Stimulated activated naive CD8-positive, alpha-beta T cell treated with anti-CD3 and anti-CD28 coated beads, Interleukin-15, Interleukin-2, amounts not matched to agents 100 U/mL and 50 U/mL, for 24 hours (primary cell): ENCODE data around the gene ATAD3A.
A peak's percentile ranks its signal among the peaks of the same experiment; 100 is the strongest.
"Not testable (repeated sequence)": the region's sequence is repeated elsewhere in the genome, so short reads cannot be mapped to it uniquely, and the experiment has no call there.

Experiments
- ATAC-seq: fragments of 150-1000 bp; cut with Tn5 transposase; one replicate; pipeline ENCODE4 v1.10.0; 2021
- DNase-seq: peaks from one replicate; pipeline ENCODE4 v3.0.0; 2021

ATAD3A gene

DNA sequence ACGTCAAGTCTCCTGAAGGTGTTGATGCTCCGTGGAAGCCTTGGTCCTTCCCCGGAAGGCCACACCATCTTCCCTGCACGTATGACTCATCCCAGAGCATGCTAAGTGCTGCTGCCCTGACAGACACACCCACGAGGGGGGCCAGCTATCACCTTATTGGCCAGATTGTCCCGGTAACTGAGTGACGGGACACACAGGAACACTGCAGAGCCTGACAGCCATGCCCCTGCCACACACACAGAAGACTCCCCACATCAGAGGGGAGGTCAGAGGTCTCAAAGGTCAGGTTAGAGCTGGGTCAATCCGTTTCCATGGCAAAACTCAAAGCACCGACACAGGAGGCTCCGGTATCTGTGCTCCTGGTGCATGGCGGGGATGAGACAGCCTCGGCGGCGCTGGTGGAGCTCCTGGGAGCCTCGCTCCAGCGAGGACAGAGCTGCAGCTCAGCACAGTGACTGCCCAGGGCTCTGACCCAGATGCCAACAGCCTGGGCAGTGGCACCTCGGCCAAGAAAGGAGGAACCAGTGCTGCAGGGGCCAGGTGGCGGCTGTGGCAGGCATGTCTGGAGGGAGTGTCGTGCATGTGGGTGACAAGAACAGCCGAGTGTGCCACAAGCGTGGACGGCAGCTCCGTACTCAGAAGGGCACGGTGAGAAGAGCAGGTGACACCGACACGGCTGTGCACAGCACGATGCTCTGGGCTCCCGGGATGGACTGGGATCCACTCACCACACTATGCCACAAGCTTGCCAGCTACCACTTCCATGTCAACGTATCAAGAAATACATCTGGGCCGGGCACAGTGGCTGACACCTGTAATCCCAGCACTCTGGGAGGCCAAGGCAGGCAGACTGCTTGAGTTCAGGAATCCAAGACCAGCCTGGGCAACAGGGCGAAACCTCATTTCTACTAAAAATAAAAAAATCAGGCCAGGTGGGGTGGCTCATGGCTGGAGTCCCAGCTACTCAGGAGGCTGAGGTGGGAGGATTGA is 43.3 kb downstream of the ATAD3A start:
- DNase-seq (no peak), ATAC-seq (no peak)

GRCh38 chr1:1556505-1556904 is 44.5 kb downstream of the ATAD3A start:
- DNase-seq (no peak), ATAC-seq (no peak)

DNA sequence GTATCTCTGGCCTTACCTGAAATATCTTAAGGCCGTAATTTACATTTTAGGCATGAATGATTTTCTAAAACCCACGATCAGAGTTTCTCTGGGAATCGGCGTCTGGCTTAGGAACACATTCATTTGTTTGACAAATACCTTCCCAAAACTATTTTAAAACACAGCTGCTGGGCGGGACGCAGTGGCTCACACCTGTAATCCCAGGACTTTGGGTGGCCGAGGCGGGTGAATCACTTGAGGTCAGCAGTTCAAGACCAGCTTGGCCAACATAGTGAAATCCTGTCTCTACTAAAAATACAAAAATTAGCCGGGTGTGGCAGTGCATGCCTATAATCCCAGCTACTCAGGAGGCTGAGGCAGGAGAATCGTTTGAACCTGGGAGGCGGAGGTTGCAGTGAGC is 45.0 kb downstream of the ATAD3A start:
- ATAC-seq, DNase-seq: not testable (repeated sequence)

DNA sequence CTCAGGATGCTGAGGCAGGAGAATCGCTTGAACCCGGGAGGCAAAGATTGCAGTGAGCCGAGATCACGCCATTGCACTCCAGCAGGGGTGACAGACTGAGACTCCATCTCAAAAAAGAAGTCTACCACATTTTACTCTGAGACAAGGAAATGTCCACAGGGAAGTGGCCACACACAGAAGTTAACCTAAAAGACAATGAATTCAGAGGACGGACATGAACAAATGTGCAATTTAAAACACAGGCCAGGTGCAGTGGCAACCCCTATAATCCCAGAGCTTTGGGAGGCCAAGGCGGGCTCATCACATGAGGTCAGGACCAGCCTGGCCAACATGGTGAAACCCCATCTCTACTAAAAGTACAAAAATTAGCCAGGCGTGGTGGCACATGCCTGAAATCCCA is 45.7 kb downstream of the ATAD3A start:
- not testable (repeated sequence) for ATAC-seq, DNase-seq

GRCh38 chr1:1558591-1558990 is 46.6 kb downstream of the ATAD3A start:
- DNase-seq (no peak), ATAC-seq (no peak)

- DNase-seq (no peak), ATAC-seq (no peak)
These were observed 47.1 kb downstream of the ATAD3A start for GRCh38 chr1:1559066-1559465.

- ATAC-seq (no peak), DNase-seq (no peak)
These were observed 48.2 kb downstream of the ATAD3A start for GRCh38 chr1:1560178-1560577.

GRCh38 chr1:1561801-1562470 is 50.0 kb downstream of the ATAD3A start:
- DNase-seq (no peak), ATAC-seq (no peak)

- ATAC-seq (no peak), DNase-seq (no peak)
These were observed 50.7 kb downstream of the ATAD3A start for GRCh38 chr1:1562556-1563195.

- ATAC-seq (no peak), DNase-seq (no peak)
These were observed 51.7 kb downstream of the ATAD3A start for GRCh38 chr1:1563688-1564087.

- no peak for ATAC-seq
- no peak for DNase-seq
These were observed 52.3 kb downstream of the ATAD3A start for GRCh38 chr1:1564268-1564667.

GRCh38 chr1:1565340-1565739 is 53.4 kb downstream of the ATAD3A start:
- no peak for ATAC-seq

GRCh38 chr1:1567152-1567875 is 55.4 kb downstream of the ATAD3A start:
- ATAC-seq = no peak
- DNase-seq = no peak

More at GRCh38 chr1:1565340-1565739, 53.4 kb downstream of the ATAD3A start:
- no peak for DNase-seq

- no peak for ATAC-seq
- no peak for DNase-seq
These were observed 55.9 kb downstream of the ATAD3A start for GRCh38 chr1:1567891-1568291.

GRCh38 chr1:1569341-1569740 is 57.4 kb downstream of the ATAD3A start:
- no peak for ATAC-seq
- DNase-seq = no peak

GRCh38 chr1:1573843-1574720 is 62.1 kb downstream of the ATAD3A start:
- ATAC-seq (peak; percentile 70), DNase-seq (peak; percentile 74)

GRCh38 chr1:1574721-1575537 is 63.0 kb downstream of the ATAD3A start, which contains the start of gene SSU72:
Gene SSU72 (minus strand): TSS chr1:1574863. CDS start chr1:1574557, 306 bp downstream.
- peak; percentile 96 for DNase-seq
- peak; percentile 92 for ATAC-seq

- ATAC-seq (no peak), DNase-seq (no peak)
These were observed 65.5 kb downstream of the ATAD3A start for GRCh38 chr1:1577367-1578011.

DNA sequence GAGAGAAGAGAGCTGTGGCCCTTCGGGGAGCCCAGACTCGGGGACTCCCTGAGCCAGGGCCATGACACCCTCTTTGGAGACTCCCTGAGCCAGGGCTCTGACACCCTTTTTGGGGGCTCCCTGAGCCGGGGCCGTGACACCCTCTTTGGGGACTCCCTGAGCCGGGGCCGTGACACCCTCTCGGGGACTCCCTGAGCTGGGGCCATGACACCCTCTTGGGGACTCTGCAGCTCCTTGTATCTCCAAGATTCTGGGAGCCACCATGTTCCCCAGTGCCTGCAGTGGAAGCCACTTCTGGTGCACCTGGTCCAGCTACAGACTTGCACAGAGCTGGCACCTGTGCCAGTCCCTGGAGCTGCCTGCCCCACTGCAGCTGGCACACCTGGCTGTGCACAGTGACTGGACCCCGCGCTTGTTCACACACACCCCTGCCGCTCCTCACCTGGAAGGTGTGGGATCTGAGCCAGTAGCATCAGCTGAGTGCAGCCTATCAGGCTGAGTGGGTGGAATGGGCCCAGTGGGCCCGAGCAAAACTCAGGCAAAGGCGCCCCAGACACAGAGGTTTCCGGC is 66.5 kb downstream of the ATAD3A start:
- DNase-seq = no peak
- no peak for ATAC-seq
